Measurements from ENCODE around the gene APLP1.
"Not testable (repeated sequence)": the region's sequence is repeated elsewhere in the genome, so short reads cannot be mapped to it uniquely, and the experiment has no call there.

The APLP1 gene

GRCh38 chr19:35907377-35907745, 39.0 kb downstream of the APLP1 start:
- no peak for DNase-seq

- no peak for DNase-seq
Observed at GRCh38 chr19:35908010-35908441, 39.7 kb downstream of the APLP1 start, which contains the start of gene TYROBP. Gene TYROBP, minus strand, starts transcription at chr19:35908295. Its CDS starts 67 bp downstream, at chr19:35908228.

DNA sequence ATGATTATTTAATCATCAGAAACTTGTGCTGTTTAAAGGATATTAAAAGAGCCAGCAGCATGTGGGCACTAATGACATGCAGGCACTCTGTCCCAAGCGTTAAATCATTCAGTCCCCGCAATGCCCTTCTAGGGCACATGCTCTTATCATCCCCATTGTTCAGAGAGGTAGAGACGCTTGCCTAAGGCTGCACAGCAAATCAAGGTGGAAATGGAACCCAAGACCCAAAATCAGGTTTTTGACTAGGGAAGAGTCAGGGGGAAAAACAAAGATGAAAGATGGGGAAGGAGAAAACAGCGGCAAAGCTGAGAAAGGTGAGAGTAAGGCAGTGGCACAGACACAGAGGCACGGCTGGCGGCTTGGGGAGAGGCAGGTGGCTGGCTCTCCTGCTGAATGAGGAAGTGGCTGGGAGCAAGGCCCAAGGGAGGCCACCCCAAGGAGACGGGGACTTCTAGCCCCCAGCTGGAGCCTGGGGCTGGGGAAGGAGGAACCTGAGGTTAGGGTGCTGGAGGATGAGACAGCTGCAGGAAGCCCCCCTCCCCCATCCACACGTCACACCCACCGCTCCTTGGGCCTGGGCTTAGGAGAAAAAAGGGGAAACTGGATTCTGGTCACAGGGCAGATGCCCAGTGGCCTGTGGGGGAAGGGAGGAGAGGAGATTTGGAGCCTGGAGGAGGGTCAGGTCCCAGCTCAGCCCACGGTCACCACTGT, 40.8 kb downstream of the APLP1 start:
- DNase-seq = no peak

GRCh38 chr19:35909684-35910035, 41.3 kb downstream of the APLP1 start:
- no peak for DNase-seq

GRCh38 chr19:35910355-35910754, 42.0 kb downstream of the APLP1 start:
- DNase-seq = not testable (repeated sequence)

- DNase-seq = no peak
Observed at GRCh38 chr19:35911173-35911572, 42.8 kb downstream of the APLP1 start.

- DNase-seq = no peak
Observed at GRCh38 chr19:35911790-35912189, 43.4 kb downstream of the APLP1 start.

- DNase-seq = no peak
Observed at GRCh38 chr19:35913589-35913988, 45.2 kb downstream of the APLP1 start.

GRCh38 chr19:35915443-35915842, 47.1 kb downstream of the APLP1 start:
- DNase-seq = no peak

GRCh38 chr19:35919306-35919705, 50.9 kb downstream of the APLP1 start:
- DNase-seq = no peak

- DNase-seq = no peak
Observed at GRCh38 chr19:35921012-35921411, 52.6 kb downstream of the APLP1 start.

DNA sequence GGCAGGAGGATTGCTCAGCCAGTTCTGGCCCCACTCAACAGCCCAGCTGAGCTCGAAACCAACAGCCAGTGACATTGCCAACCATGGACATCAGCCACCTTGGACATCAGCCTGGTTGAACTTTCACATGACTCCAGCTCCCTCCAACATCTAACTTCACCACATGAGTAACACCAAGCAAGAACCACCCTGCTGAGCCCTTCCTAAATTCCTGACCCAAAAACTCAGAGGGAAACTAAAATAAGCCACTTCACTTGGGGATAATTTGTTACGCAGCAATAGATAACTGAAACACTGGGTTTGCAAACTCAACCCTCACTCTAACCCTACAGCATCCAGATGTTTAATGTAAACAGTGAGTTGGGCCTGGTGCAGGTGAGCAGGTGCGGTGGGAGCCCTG, 57.1 kb downstream of the APLP1 start:
- no peak for DNase-seq

DNA sequence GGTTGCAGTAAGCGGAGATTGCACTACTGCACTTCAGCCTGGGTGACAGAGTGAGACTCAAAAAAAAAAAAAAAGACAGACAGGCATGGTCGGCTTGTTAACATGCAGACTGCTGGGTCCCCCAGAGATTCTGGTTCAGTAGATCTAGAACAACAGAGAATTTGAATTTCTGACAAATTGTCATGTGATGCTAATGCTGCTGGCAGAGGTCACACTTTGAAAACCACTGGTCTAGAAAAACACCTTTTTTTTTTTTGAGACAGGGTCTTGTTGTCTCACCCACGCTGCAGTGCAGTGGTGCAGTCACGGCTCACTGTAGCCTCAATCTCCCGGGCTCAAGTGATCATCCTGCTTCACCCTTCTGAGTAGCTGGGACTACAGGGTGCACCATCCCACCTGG, 60.1 kb downstream of the APLP1 start:
- DNase-seq = no peak

Measured in retina (tissue), 1 donor.